GM12801 (cell line): ENCODE data around the gene CIB2.

Source experiments
- TF ChIP-seq, protein P1 (sequence below): IDR thresholded peaks from one replicate; pipeline ENCODE4 v1.5.1; 2011; ENCODE audit warnings: control low read depth; ENCODE audit not compliant: insufficient read length; ENCODE audit errors: extremely low read depth

Gene CIB2

DNA sequence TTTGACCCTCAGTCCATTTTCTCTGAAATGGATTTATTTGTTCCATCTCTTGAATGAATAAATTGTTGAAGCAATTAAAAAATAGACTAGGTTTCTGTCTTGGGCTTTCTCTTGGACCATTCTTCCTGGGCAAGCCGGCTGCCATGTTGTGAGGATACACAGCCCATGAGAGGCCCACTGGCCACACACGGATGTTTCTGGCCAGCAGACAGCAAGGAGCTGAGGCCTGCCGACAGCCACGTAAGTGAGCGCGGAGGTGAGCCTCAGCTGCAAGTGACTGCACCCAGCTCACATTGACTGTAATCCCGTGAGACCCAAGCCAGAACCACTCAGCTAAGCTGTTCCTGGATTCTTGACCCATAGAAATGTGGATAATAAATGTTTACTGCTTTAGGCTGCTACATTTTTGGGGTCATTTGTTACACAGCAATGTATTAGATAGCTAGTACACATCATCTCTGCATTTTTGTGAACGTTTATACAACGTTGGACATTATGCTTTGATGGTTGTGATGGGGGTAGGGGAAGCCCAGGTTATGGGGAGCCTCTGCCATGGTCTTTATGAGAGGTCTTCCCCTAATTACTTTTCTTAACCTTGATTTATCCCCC, 40.7 kb upstream of the CIB2 start:
- TF ChIP-seq, protein P1, sequence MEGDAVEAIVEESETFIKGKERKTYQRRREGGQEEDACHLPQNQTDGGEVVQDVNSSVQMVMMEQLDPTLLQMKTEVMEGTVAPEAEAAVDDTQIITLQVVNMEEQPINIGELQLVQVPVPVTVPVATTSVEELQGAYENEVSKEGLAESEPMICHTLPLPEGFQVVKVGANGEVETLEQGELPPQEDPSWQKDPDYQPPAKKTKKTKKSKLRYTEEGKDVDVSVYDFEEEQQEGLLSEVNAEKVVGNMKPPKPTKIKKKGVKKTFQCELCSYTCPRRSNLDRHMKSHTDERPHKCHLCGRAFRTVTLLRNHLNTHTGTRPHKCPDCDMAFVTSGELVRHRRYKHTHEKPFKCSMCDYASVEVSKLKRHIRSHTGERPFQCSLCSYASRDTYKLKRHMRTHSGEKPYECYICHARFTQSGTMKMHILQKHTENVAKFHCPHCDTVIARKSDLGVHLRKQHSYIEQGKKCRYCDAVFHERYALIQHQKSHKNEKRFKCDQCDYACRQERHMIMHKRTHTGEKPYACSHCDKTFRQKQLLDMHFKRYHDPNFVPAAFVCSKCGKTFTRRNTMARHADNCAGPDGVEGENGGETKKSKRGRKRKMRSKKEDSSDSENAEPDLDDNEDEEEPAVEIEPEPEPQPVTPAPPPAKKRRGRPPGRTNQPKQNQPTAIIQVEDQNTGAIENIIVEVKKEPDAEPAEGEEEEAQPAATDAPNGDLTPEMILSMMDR, result no peak

GRCh38 chr15:78170848-78171773, 39.9 kb upstream of the CIB2 start:
- TF ChIP-seq, protein P1, result no peak

DNA sequence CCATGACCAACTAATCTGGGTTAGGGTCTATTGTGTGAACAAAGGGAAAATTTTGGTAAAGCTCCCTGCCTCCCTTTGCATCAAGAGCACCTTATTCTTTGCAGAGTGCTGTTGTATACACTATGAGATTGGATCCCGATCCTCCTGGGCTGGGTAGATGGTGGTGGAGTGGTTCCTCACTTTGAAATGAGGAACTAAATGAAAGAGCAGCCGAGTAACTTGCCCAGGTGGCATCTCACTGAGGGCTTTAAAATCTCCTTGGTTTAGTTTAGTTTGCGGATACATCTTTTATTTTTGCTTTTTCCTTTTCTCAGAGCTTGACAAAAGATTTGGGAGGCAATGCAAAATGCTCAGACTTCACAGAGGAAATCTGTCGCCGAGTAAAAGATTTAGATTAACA, 37.4 kb upstream of the CIB2 start:
- TF ChIP-seq, protein P1, result no peak

DNA sequence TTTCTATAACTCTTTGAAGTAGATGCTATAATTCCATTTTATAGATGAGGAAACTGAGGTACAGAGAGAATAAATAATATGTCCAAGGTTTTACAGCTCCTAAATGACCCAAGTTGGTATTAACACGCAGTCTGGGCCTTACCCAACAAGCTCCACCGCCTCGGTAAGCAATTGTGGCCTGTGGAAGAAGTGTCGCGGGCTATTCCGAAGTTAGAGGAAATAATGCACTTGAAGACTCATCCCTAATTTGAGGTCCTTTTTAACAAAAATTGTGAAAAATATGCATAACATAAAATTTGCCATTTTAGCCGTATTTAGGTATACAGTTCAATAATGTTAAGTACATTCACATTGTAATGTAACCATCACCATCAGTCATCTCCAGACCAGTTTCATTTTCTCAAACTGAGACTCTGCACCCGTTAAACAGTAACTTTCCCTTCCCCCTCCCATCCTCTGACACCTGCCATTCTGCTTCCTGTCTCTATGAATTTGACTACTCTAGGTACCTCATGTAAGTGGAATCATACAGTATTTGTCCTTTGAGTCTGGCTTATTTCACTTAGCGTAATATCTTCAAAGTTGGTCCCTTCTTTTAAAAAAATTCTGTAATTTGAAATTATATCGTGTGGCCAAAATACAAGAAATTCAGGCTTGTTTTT, 36.1 kb upstream of the CIB2 start:
- TF ChIP-seq, protein P1, result no peak

DNA sequence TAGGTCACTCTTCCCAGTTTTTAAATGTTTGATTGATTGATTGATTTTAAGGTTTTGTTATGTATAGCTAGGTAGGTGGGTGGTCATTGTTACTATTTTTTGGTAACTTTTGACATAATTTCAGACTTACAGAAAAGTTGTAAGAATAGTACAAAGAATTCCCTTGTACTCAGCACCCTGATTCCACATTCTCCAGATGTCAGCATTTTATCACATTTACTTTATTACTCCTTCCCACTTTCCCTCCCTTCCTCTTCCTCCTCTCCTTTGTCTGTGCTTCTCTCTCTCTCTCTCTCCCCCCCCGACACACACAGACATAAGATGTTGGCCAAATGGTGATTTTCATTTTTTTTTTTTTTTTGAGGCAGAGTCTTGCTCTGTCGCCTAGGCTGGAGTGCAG, 32.8 kb upstream of the CIB2 start:
- TF ChIP-seq, protein P1, result no peak

DNA sequence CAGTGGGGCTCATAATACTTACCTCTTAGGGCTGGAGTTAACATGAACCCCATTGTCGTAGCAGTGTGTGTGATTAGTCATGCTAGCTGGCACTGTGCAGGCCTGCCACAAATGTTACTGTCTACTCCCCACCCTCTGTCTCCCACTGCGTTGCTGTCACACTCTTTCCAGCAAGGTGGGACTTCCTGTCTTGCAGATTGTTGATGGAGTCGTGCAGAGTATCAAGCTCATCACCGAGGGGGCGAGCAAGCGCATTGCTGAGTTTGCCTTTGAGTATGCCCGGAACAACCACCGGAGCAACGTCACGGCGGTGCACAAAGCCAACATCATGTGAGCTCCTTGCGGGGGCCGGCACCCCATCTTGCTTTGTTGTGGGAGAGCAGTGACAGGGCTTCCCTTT, 30.8 kb upstream of the CIB2 start:
- TF ChIP-seq, protein P1, result no peak

DNA sequence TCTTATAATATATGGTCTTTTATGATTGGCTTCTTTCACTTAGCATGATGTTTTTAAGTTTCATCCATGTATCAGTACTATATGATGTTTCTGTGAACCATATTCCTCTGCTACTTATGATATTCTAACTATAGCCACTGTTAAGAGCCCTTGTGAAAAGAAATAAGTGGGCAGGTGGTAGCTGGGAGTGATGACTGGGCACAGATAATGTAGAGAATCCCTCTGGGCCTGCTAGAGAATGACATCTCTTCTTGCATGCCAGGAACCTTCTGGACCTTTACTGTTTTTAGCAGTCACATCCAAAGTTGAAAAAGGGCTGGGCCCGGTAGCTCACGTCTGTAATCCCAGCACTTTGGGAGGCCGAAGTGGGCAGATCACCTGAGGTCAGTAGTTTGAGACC, 28.1 kb upstream of the CIB2 start:
- TF ChIP-seq, protein P1, result no peak
